SH-SY5Y (cell line): ENCODE measurements around the gene PRKCG.

ENCODE experiments used
- GATA2 ChIP-seq: IDR thresholded peaks from 2 replicates; pipeline ENCODE4 v1.6.1; 2011; ENCODE audit warnings: mild to moderate bottlenecking, low read depth, low read length
- GATA3 ChIP-seq: IDR thresholded peaks from 2 replicates; pipeline ENCODE4 v1.6.1; 2011; ENCODE audit warnings: low read depth, mild to moderate bottlenecking, low read length, moderate library complexity

- no peak for TF ChIP-seq GATA3
- TF ChIP-seq GATA2, result no peak
Measured at GRCh38 chr19:53853707-53854106, 28.3 kb upstream of the PRKCG start.
